SIG-M5 treated with dmso at 0.1 percent for 504 hours (cell line): ENCODE data around the gene MLANA.
"Not testable (repeated sequence)": the region's sequence is repeated elsewhere in the genome, so short reads cannot be mapped to it uniquely, and the experiment has no call there.

Experiments
- DNase-seq: peaks from one replicate; lab custom pipeline; 2025; ENCODE audit not compliant: unreplicated experiment; lab: John Stamatoyannopoulos, UW

MLANA gene

GRCh38 chr9:5869315-5870019, 21.2 kb upstream of the MLANA start:
- DNase-seq: peak; percentile 11

GRCh38 chr9:5870020-5870339, 20.7 kb upstream of the MLANA start:
- DNase-seq: no peak

GRCh38 chr9:5870691-5871090, 20.0 kb upstream of the MLANA start:
- DNase-seq: no peak

- peak; percentile 14 for DNase-seq
Observed at GRCh38 chr9:5871785-5872184, 18.9 kb upstream of the MLANA start.

- no peak for DNase-seq
Observed at GRCh38 chr9:5872511-5872910, 18.2 kb upstream of the MLANA start.

- no peak for DNase-seq
Observed at GRCh38 chr9:5873439-5873838, 17.2 kb upstream of the MLANA start.

- DNase-seq: no peak
Observed at GRCh38 chr9:5874048-5874447, 16.6 kb upstream of the MLANA start.

- no peak for DNase-seq
Observed at GRCh38 chr9:5876026-5876425, 14.7 kb upstream of the MLANA start.

- no peak for DNase-seq
Observed at GRCh38 chr9:5876711-5877110, 14.0 kb upstream of the MLANA start.

GRCh38 chr9:5879419-5880181, 11.1 kb upstream of the MLANA start:
- peak; percentile 26 for DNase-seq

GRCh38 chr9:5882244-5883012, 8.3 kb upstream of the MLANA start:
- not testable (repeated sequence) for DNase-seq

- DNase-seq: no peak
Observed at GRCh38 chr9:5884191-5884590, 6.5 kb upstream of the MLANA start.

GRCh38 chr9:5886114-5886939, 4.4 kb upstream of the MLANA start:
- DNase-seq: peak; percentile 62

- DNase-seq: no peak
Observed at GRCh38 chr9:5892456-5893133, 1.9 kb downstream of the MLANA start.

GRCh38 chr9:5893134-5893505, 2.4 kb downstream of the MLANA start:
- no peak for DNase-seq

GRCh38 chr9:5893591-5894236, 3.0 kb downstream of the MLANA start:
- no peak for DNase-seq

GRCh38 chr9:5894237-5894959, 3.7 kb downstream of the MLANA start:
- no peak for DNase-seq

- no peak for DNase-seq
Observed at GRCh38 chr9:5895782-5896181, 5.1 kb downstream of the MLANA start.

GRCh38 chr9:5896863-5897262, 6.2 kb downstream of the MLANA start:
- DNase-seq: no peak
